ENCODE measurements around the gene TUBB8B. TPM values are rescaled to one million over a fixed set of nuclear protein-coding genes. Genes with fewer than 3 reads are reported as not detected.

The TUBB8B gene
- total and polyA plus RNA-seq, 2 donors (not counting 1 experiment from before 2014, with no cell fraction given), result 0.49 to 1.6 TPM

Small RNA genes lying within 50 kb of the gene (small RNA-seq; reads per million reads assigned to genes)
- gene AP001005.2 (ENCODE audit: insufficient read length, low read depth, low replicate concordance), result not detected

Other genes with a start within 250 kb of the TUBB8B start
- 38.9 and 39.9 TPM in 2 replicates for gene USP14, start 108.9 kb upstream of the TUBB8B start, total RNA-seq
- gene USP14, start 108.9 kb upstream of the TUBB8B start, polyA plus RNA-seq, result 6.0 and 14.2 TPM in 2 replicates
- 78.7 and 83.1 TPM in 2 replicates for gene THOC1, start 218.4 kb upstream of the TUBB8B start, total RNA-seq
- gene THOC1, start 218.4 kb upstream of the TUBB8B start, polyA plus RNA-seq, result 18.3 and 41.0 TPM in 2 replicates

Data from B cell (primary cell).